ENCODE results near the gene GUK1. TPM values are rescaled to one million over a fixed set of nuclear protein-coding genes. Genes with fewer than 3 reads are reported as not detected.

Gene GUK1
- total RNA-seq, 2 donors from 2014 or later: 110 to 112 TPM

GRCh38 chr1:228194921-228195812 is 55.1 kb downstream of the GUK1 start:
- no peaks in the 10 kb centered on the region for H3K36me3 ChIP-seq (ENCODE audit: control insufficient read depth, insufficient read depth, low read length)
- 88 to 96% methylated on average over 7 to 8 of the region's 8 CpGs for WGBS, 2 experiments (ENCODE audit: insufficient coverage in 1 of 2, insufficient read length in 1 of 2)
- no peak for TF ChIP-seq CTCF (conservative IDR thresholded peaks at IDR 0.05)
- Mint-ChIP-seq H3K36me3 (ENCODE audit: low read depth) (peaks cover 10% of the 10 kb centered on the region), H3K27ac (no peak overlapping the region), H3K4me3 (no peak overlapping the region), H3K27me3 (ENCODE audit: insufficient read depth) (peaks cover 17% of the 10 kb centered on the region), H3K4me1 (no peaks in the 10 kb centered on the region), H3K9me3 (peaks cover 34% of the 10 kb centered on the region)
- no peak overlapping the region for H3K9ac ChIP-seq (ENCODE audit: extremely low read depth, low read length, poor library complexity, severe bottlenecking)
- no peak overlapping the region for H3K27ac ChIP-seq (ENCODE audit: low read depth, low read length)
- DNase-seq: no peak
- no peak overlapping the region for H3K4me3 ChIP-seq (ENCODE audit: low read length)
- H3K27me3 ChIP-seq (ENCODE audit: control insufficient read depth, insufficient read depth, low read length, poor library complexity, severe bottlenecking): no peaks in the 10 kb centered on the region
- peaks cover 19% of the 10 kb centered on the region for H3K9me3 ChIP-seq (ENCODE audit: control insufficient read depth, low read length)
- no peaks in the 10 kb centered on the region for H3K4me1 ChIP-seq (ENCODE audit: control insufficient read depth, insufficient read depth, low read length)

- no peak overlapping the region for H3K9ac ChIP-seq (ENCODE audit: extremely low read depth, low read length, poor library complexity, severe bottlenecking)
- H3K36me3 Mint-ChIP-seq (ENCODE audit: low read depth): peaks cover 15% of the 10 kb centered on the region
Observed at GRCh38 chr1:228197555-228198147, 57.6 kb downstream of the GUK1 start.

More at GRCh38 chr1:228197555-228198147, 57.6 kb downstream of the GUK1 start:
- H3K4me3 ChIP-seq (ENCODE audit: low read length): no peak overlapping the region
- WGBS, 2 experiments (ENCODE audit: insufficient coverage in 1 of 2, insufficient read length in 1 of 2): 92 to 93% methylated on average over 4 of the region's 4 CpGs
- H3K36me3 ChIP-seq (ENCODE audit: control insufficient read depth, insufficient read depth, low read length): no peaks in the 10 kb centered on the region
- H3K9me3 ChIP-seq (ENCODE audit: control insufficient read depth, low read length): peaks cover 25% of the 10 kb centered on the region
- TF ChIP-seq CTCF (conservative IDR thresholded peaks at IDR 0.05): no peak
- H3K4me1 ChIP-seq (ENCODE audit: control insufficient read depth, insufficient read depth, low read length): no peaks in the 10 kb centered on the region
- Mint-ChIP-seq H3K27me3 (ENCODE audit: insufficient read depth) (peaks cover 30% of the 10 kb centered on the region), H3K4me3 (no peak overlapping the region), H3K9me3 (peaks cover 49% of the 10 kb centered on the region), H3K27ac (no peak overlapping the region), H3K4me1 (no peaks in the 10 kb centered on the region)
- H3K27ac ChIP-seq (ENCODE audit: low read depth, low read length): no peak overlapping the region
- no peak for DNase-seq
- H3K27me3 ChIP-seq (ENCODE audit: control insufficient read depth, insufficient read depth, low read length, poor library complexity, severe bottlenecking): no peaks in the 10 kb centered on the region

Small RNA genes lying within 50 kb of the gene (microRNA-seq; reads per million reads assigned to microRNA genes)
- not detected for gene MIR3620 (ENCODE audit: borderline microRNAs expressed)

Other genes starting within 250 kb of the GUK1 start
- 1 to 10 TPM; 1.2 to 1.7 TPM for gene WNT9A, start 192.3 kb upstream of the GUK1 start, total RNA-seq
- under 1 TPM; 0.11 to 0.46 TPM for gene WNT3A, start 133.3 kb upstream of the GUK1 start, total RNA-seq
- gene ARF1, start 57.6 kb upstream of the GUK1 start, total RNA-seq: 100 to 1,000 TPM; 322 to 372 TPM
- 10 to 100 TPM; 31.6 to 34.0 TPM for gene C1orf35, start 37.0 kb upstream of the GUK1 start, total RNA-seq
- 10 to 100 TPM; 57.6 to 66.7 TPM for gene MRPL55, start 31.0 kb upstream of the GUK1 start, total RNA-seq
- under 1 TPM; 0.53 to 0.60 TPM for gene GJC2, start 9.7 kb downstream of the GUK1 start, total RNA-seq
- 1 to 10 TPM; 6.8 to 7.7 TPM for gene IBA57, start 25.5 kb downstream of the GUK1 start, total RNA-seq
- gene OBSCN, start 67.8 kb downstream of the GUK1 start, total RNA-seq: 10 to 100 TPM; 53.7 to 68.9 TPM

All from endodermal cell (in vitro differentiated cells).